Right lobe of liver (tissue), 4 donors: Measurements from ENCODE around the gene MAP3K7.

ENCODE experiments used
- POLR2A ChIP-seq: fragments of 450-650 bp; IDR thresholded peaks from one replicate; pipeline ENCODE4 v1.6.1; 2017; ENCODE audit warnings: antibody characterized with exemption, mild to moderate bottlenecking
- TF ChIP-seq, protein P1 (sequence below), 4 donors: fragments of 200-600 bp in 3 of 4; fragments of 450-650 bp in 1 of 4; IDR thresholded peaks; one replicate each; pipeline versions ENCODE4 v1.5.1 to v1.8.0; 2016 to 2022; ENCODE audit warnings: antibody characterized with exemption in 4 of 4, mild to moderate bottlenecking in 2 of 4
- donor health status: DM: no; HTN: no; CAD: no.
- donor health status: DM: no; HTN: no; CAD: no.
- donor health status: DM: no; HTN: yes; CAD: no.

DNA sequence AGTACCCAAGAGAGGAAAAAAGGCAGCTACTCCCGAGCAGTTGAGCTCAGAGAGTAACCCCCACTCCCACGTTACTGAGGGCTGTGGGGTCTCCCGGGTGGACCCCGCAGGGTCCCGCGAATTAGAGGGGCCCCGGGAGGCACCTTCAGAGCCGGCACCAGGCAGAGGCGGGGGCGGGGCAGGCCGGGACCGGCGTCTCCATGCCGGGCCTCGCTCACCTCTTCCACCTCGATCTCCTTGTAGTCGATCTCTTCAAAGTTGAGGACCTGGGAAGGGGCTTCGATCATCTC, 381 bp downstream of the MAP3K7 start:
- TF ChIP-seq, protein P1, sequence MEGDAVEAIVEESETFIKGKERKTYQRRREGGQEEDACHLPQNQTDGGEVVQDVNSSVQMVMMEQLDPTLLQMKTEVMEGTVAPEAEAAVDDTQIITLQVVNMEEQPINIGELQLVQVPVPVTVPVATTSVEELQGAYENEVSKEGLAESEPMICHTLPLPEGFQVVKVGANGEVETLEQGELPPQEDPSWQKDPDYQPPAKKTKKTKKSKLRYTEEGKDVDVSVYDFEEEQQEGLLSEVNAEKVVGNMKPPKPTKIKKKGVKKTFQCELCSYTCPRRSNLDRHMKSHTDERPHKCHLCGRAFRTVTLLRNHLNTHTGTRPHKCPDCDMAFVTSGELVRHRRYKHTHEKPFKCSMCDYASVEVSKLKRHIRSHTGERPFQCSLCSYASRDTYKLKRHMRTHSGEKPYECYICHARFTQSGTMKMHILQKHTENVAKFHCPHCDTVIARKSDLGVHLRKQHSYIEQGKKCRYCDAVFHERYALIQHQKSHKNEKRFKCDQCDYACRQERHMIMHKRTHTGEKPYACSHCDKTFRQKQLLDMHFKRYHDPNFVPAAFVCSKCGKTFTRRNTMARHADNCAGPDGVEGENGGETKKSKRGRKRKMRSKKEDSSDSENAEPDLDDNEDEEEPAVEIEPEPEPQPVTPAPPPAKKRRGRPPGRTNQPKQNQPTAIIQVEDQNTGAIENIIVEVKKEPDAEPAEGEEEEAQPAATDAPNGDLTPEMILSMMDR (IDR thresholded peaks at IDR 0.05), result no peak
- no peak for TF ChIP-seq POLR2A
